HepG2 (cell line): ENCODE results near the gene CD276. TPM values are rescaled to one million over a fixed set of nuclear protein-coding genes. Genes with fewer than 3 reads are reported as not detected.

ENCODE experiments used
- GFI1 ChIP-seq: sonication (generic); formaldehyde crosslinking; IDR thresholded peaks from 2 replicates; pipeline ENCODE4 v1.5.0; 2020; ENCODE audit warnings: missing genetic modification reagents, mild to moderate bottlenecking, borderline replicate concordance
- HNF4A ChIP-seq: sonication (generic); formaldehyde crosslinking; IDR thresholded peaks from 2 replicates; pipeline ENCODE4 v1.4.0; 2020; ENCODE audit warnings: missing genetic modification reagents
- KMT2A ChIP-seq: sonication (generic); formaldehyde crosslinking; IDR thresholded peaks from 2 replicates; pipeline ENCODE4 v1.4.0; 2020; ENCODE audit warnings: missing genetic modification reagents
- NR2F2 ChIP-seq: IDR thresholded peaks from 2 replicates; pipeline ENCODE4 v1.6.1; 2012; ENCODE audit warnings: low read depth, inconsistent platforms, borderline replicate concordance
- THAP9 ChIP-seq: sonication (generic); formaldehyde crosslinking; IDR thresholded peaks from 2 replicates; pipeline ENCODE4; 2020; ENCODE audit warnings: missing genetic modification reagents, mild to moderate bottlenecking, borderline replicate concordance
- ZBTB49 ChIP-seq: sonication (generic); formaldehyde crosslinking; IDR thresholded peaks from 2 replicates; pipeline ENCODE4 v1.4.0; 2020; ENCODE audit warnings: missing genetic modification reagents, borderline replicate concordance
- ZNF713 ChIP-seq: sonication (generic); formaldehyde crosslinking; IDR thresholded peaks from 2 replicates; pipeline ENCODE4 v1.4.0; 2020; ENCODE audit warnings: mild to moderate bottlenecking, missing genetic modification reagents
- polyA plus RNA-seq, 8 experiments: library from polyadenylated mRNA; depleted of rRNA in 3 of 8; stranded (reverse) in 7 of 8; unstranded in 1 of 8; fragments of >200 nt; fragmentation: Illumina TruSeq in 4 of 8; extraction: Trizol in 4 of 8; gene quantifications; 2 replicates each; pipeline versions ENCODE4 v1.2.1 to v1.2.3, GENCODE V29; 2011 to 2016; ENCODE audit warnings: low read depth in 4 of 8, missing spikeins in 1 of 8, mixed read lengths in 1 of 8; ENCODE audit not compliant: insufficient read depth in 1 of 8
- total RNA-seq, 5 experiments: library from RNA; depleted of rRNA; stranded (reverse); fragments of >200 nt; fragmentation: Illumina TruSeq; extraction: Trizol; gene quantifications; 2 replicates each; pipeline ENCODE4 v1.2.3, GENCODE V29; 2016; ENCODE audit warnings: low read depth in 1 of 5

Gene CD276
- total and polyA plus RNA-seq, 2 of the 13 experiments (the other 11 are each of a cell fraction or from before 2014, with no cell fraction given) = 24.6 to 55.2 TPM

GRCh38 chr15:73683777-73684580 lies at the start of gene CD276 (continued):
- TF ChIP-seq NR2F2 (no peak), GFI1 (CRISPR knock-in tag) (no peak), HNF4A (peak; percentile 67), ZBTB49 (CRISPR knock-in tag) (no peak), KMT2A (CRISPR knock-in tag) (no peak), THAP9 (CRISPR knock-in tag) (no peak), ZNF713 (CRISPR knock-in tag) (no peak)
